K562 (cell line): ENCODE results near the gene ZG16B. TPM values are rescaled to one million over a fixed set of nuclear protein-coding genes. Genes with fewer than 3 reads are reported as not detected.

Experiments
- ATAC-seq: fragments of 200-7000 bp; cut with Tn5 transposase; 3 replicates; pipeline ENCODE4 v1.9.1; 2020; ENCODE audit warnings: moderate library complexity
- BruUV-seq: library from RNA; stranded (reverse); fragments of 400-500 nt; replicated peaks from 2 replicates; lab custom pipeline; 2021; lab: Mats Ljungman, UMichigan
- CTCF ChIA-PET: fragments of 300-600 bp; formaldehyde crosslinking; extraction: SDS; loops from one replicate; lab custom pipeline; 2021; ENCODE audit warnings: low intra/inter-chr PET ratio; lab: Yijun Ruan, JAX
- POLR2A ChIA-PET: fragments of 300-600, 350-650 bp; sonication (Branson Sonifier 250); formaldehyde crosslinking; extraction: SDS; loops from one replicate; lab custom pipeline; 2021; ENCODE audit warnings: antibody characterized with exemption, inconsistent platforms; lab: Yijun Ruan, JAX
- DNase-seq, 4 experiments: peaks; one replicate each; pipeline versions ENCODE4 v3.0.0 to v3.0.0-alpha.2; 2011 to 2018; ENCODE audit warnings: low spot score in 3 of 4, mixed read lengths in 3 of 4; ENCODE audit errors: extremely low read depth in 1 of 4
- FAIRE-seq: peaks from 2 replicates; lab custom pipeline; 2011; peaks lifted over from hg19 to GRCh38; lab: Jason Lieb, UNC
- H2AFZ ChIP-seq: 2 replicates; pipeline ENCODE4 v1.6.0; 2011; ENCODE audit warnings: low read depth, low read length, control low read depth, inconsistent platforms
- H3K27ac ChIP-seq: fragments of 200-600 bp; 3 replicates; pipeline ENCODE4 v1.8.0; 2011; ENCODE audit warnings: low read depth, mild to moderate bottlenecking, control low read depth, inconsistent platforms, low read length, moderate library complexity, mixed read lengths; ENCODE audit errors: extremely low read depth
- H3K27me3 ChIP-seq, 2 experiments: fragments of 300-600 bp in 1 of 2; 2 replicates in 1 of 2; 3 replicates in 1 of 2; pipeline versions ENCODE4 v1.6.0 to v1.8.0; 2011; ENCODE audit warnings: inconsistent platforms in 2 of 2, low read length in 2 of 2, mild to moderate bottlenecking in 1 of 2, mixed read lengths in 1 of 2, moderate library complexity in 1 of 2; ENCODE audit not compliant: control insufficient read depth in 2 of 2, insufficient read depth in 2 of 2
- H3K36me3 ChIP-seq: fragments of 300-600 bp; 3 replicates; pipeline ENCODE4 v1.8.0; 2011; ENCODE audit warnings: mild to moderate bottlenecking, low read length, inconsistent platforms; ENCODE audit not compliant: control insufficient read depth, insufficient read depth
- H3K4me1 ChIP-seq, 2 experiments: fragments of 200-600 bp in 1 of 2; replicated peaks in 1 of 2; 2 replicates in 1 of 2; 3 replicates in 1 of 2; pipeline versions ENCODE4 v1.5.1 to v1.8.0; 2011; ENCODE audit warnings: inconsistent platforms in 2 of 2, low read length in 2 of 2, mild to moderate bottlenecking in 1 of 2, mixed read lengths in 1 of 2, moderate library complexity in 1 of 2; ENCODE audit not compliant: control insufficient read depth in 2 of 2, insufficient read depth in 2 of 2
- H3K4me2 ChIP-seq: 2 replicates; pipeline ENCODE4 v1.6.1; 2011; ENCODE audit warnings: low read length, control low read depth, inconsistent platforms, mixed read lengths; ENCODE audit not compliant: insufficient read depth
- H3K4me3 ChIP-seq: fragments of 200-600 bp; sonication (generic), shearing (Covaris generic); 2 replicates; pipeline ENCODE4 v1.5.1; 2016; ENCODE audit warnings: control low read depth, inconsistent platforms
- H3K79me2 ChIP-seq: fragments of 200-600 bp; 3 replicates; pipeline ENCODE4 v1.8.0; 2011; ENCODE audit warnings: low read length, inconsistent platforms; ENCODE audit not compliant: control insufficient read depth, insufficient read depth
- H3K9ac ChIP-seq, 2 experiments: 2 replicates each; pipeline versions ENCODE4 v1.6.0 to v1.6.1; 2011; ENCODE audit warnings: low read depth in 2 of 2, low read length in 2 of 2, control low read depth in 1 of 2, inconsistent platforms in 1 of 2, mild to moderate bottlenecking in 1 of 2, mixed read lengths in 1 of 2; ENCODE audit not compliant: insufficient read depth in 1 of 2
- H3K9me1 ChIP-seq: one replicate; pipeline ENCODE4 v1.6.0; 2011; ENCODE audit warnings: inconsistent platforms, mild to moderate bottlenecking, low read length, moderate library complexity; ENCODE audit not compliant: control insufficient read depth, insufficient read depth
- H3K9me3 ChIP-seq: replicated peaks from 2 replicates; pipeline ENCODE4 v1.5.1; 2011; ENCODE audit warnings: low read depth, low read length, inconsistent platforms; ENCODE audit not compliant: control insufficient read depth, insufficient read depth
- H4K20me1 ChIP-seq: replicated peaks from 2 replicates; pipeline ENCODE4 v1.6.1; 2011; ENCODE audit warnings: low read length, inconsistent platforms, mixed read lengths; ENCODE audit not compliant: control insufficient read depth, insufficient read depth
- BACH1 ChIP-seq: fragments of 200-800 bp; sonication (Bioruptor generic); IDR thresholded peaks from 2 replicates; pipeline ENCODE4 v1.6.1; 2016; ENCODE audit warnings: missing genetic modification characterization, missing compliant biosample characterization
- ELF1 ChIP-seq: fragments of 200-800 bp; sonication (Bioruptor generic); IDR thresholded peaks from 2 replicates; pipeline ENCODE4 v1.6.1; 2016; ENCODE audit warnings: missing genetic modification characterization, missing compliant biosample characterization
- WGBS: fragments of 100-300 bp; shearing (Covaris generic); methylation state at CpG from one replicate; pipeline ENCODE4 v1.1.6; 2016; ENCODE audit warnings: low coverage, mixed read lengths; ENCODE audit not compliant: insufficient coverage; ENCODE audit errors: missing lambda C conversion rate; 5-methylcytosine and 5-hydroxymethylcytosine counted together
- in situ Hi-C: fragments of 300-500 bp; cut with MboI; formaldehyde crosslinking; loops from 4 replicates; pipeline ENCODE4 v1.15.0; 2018; ENCODE audit warnings: inconsistent platforms, mixed read lengths
- intact Hi-C: fragments of 100-400 bp; cut with micrococcal nuclease; formaldehyde crosslinking; loops from 2 replicates; pipeline ENCODE4 v1.14.2; 2022
- polyA plus RNA-seq, 8 experiments: library from polyadenylated mRNA; depleted of rRNA in 4 of 8; stranded (reverse) in 5 of 8; unstranded in 3 of 8; fragments of >200 nt; fragmentation: Nextera tagmentation in 2 of 8; fragmentation: Illumina TruSeq in 1 of 8; extraction: Ambion mirVana in 2 of 8; extraction: Trizol in 1 of 8; gene quantifications; 2 replicates each; pipeline versions ENCODE4 v1.2.1 to v1.2.3, GENCODE V29; 2011 to 2014; ENCODE audit warnings: inconsistent platforms in 1 of 8, missing spikeins in 1 of 8
- total RNA-seq, 7 experiments: library from RNA; depleted of rRNA in 6 of 7; stranded (reverse); fragments of >200 nt in 6 of 7; fragmentation: Illumina TruSeq in 2 of 7; extraction: Trizol in 2 of 7; gene quantifications; 2 replicates each; pipeline versions ENCODE4 v1.2.1 to v1.2.3, GENCODE V29; 2011 to 2021; ENCODE audit warnings: low replicate concordance in 1 of 7
- TF ChIP-seq, protein P1 (sequence below): fragments of 450-650 bp; IDR thresholded peaks from 2 replicates; pipeline ENCODE4 v1.7.0; 2016; ENCODE audit warnings: borderline replicate concordance
- TF ChIP-seq, protein P2 (sequence below): fragments of 450-650 bp; IDR thresholded peaks from 2 replicates; pipeline ENCODE4 v1.6.1; 2016; ENCODE audit warnings: mild to moderate bottlenecking
- TF ChIP-seq, protein P3 (sequence below): sonication (generic); formaldehyde crosslinking; IDR thresholded peaks from 2 replicates; pipeline ENCODE4 v1.9.0; 2022; ENCODE audit warnings: mild to moderate bottlenecking, missing genetic modification reagents
- TF ChIP-seq, protein P4 (sequence below): fragments of 250-450 bp; sonication (Bioruptor Pico); IDR thresholded peaks from 2 replicates; pipeline ENCODE4 v1.5.0; 2020; ENCODE audit warnings: mild to moderate bottlenecking, borderline replicate concordance
- TF ChIP-seq, protein P5 (sequence below): sonication (generic); formaldehyde crosslinking; IDR thresholded peaks from 2 replicates; pipeline ENCODE4 v1.8.1; 2023; ENCODE audit warnings: mild to moderate bottlenecking, missing genetic modification reagents, moderate library complexity

ZG16B gene
- total and polyA plus RNA-seq, 9 of the 15 experiments (the other 6 are each of a cell fraction or from before 2014, with no cell fraction given): 0.25 to 0.43 (median 0.34) TPM; not detected in 5

DNA sequence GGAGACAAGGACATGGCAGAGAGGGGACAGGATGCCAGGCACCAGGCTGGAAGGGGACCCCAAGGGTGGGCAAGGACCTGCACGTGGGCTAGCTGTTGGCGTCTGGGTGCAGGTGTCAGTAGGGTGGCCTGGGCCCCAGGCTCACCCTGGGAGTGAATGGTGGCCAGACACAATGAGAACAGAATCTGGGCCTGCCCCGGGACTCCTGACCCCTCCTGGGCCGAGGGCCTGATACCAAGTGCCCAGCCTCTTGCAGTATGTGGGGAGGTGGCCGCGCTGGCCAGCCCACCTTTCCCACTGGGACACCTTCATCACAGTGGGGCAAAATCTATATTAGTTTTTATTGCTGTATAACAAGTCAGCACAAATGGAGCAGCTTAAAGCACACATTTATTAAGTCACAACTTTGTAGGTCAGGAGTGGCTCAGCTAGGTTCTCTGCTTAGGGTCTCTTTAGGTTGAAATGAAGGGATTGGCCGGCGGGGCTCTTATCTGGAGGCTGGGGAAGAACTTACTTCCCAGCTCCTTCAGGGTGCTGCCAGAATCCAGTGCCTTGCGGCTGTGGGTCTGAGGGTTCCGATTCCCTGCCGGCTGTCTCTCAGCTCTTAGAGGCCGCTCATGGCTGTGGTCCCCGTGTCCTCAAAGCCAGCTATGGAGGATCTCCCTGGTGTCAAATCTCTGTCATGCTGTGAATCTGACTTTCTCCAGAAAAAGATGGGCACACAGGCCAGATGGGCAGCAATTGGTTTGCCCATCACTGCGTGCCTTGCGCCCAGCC lies 46.3 kb upstream of the ZG16B start (continued):
- TF ChIP-seq, protein P1, sequence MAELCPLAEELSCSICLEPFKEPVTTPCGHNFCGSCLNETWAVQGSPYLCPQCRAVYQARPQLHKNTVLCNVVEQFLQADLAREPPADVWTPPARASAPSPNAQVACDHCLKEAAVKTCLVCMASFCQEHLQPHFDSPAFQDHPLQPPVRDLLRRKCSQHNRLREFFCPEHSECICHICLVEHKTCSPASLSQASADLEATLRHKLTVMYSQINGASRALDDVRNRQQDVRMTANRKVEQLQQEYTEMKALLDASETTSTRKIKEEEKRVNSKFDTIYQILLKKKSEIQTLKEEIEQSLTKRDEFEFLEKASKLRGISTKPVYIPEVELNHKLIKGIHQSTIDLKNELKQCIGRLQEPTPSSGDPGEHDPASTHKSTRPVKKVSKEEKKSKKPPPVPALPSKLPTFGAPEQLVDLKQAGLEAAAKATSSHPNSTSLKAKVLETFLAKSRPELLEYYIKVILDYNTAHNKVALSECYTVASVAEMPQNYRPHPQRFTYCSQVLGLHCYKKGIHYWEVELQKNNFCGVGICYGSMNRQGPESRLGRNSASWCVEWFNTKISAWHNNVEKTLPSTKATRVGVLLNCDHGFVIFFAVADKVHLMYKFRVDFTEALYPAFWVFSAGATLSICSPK: no peak
- TF ChIP-seq, protein P2, sequence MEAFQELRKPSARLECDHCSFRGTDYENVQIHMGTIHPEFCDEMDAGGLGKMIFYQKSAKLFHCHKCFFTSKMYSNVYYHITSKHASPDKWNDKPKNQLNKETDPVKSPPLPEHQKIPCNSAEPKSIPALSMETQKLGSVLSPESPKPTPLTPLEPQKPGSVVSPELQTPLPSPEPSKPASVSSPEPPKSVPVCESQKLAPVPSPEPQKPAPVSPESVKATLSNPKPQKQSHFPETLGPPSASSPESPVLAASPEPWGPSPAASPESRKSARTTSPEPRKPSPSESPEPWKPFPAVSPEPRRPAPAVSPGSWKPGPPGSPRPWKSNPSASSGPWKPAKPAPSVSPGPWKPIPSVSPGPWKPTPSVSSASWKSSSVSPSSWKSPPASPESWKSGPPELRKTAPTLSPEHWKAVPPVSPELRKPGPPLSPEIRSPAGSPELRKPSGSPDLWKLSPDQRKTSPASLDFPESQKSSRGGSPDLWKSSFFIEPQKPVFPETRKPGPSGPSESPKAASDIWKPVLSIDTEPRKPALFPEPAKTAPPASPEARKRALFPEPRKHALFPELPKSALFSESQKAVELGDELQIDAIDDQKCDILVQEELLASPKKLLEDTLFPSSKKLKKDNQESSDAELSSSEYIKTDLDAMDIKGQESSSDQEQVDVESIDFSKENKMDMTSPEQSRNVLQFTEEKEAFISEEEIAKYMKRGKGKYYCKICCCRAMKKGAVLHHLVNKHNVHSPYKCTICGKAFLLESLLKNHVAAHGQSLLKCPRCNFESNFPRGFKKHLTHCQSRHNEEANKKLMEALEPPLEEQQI: no peak

DNA sequence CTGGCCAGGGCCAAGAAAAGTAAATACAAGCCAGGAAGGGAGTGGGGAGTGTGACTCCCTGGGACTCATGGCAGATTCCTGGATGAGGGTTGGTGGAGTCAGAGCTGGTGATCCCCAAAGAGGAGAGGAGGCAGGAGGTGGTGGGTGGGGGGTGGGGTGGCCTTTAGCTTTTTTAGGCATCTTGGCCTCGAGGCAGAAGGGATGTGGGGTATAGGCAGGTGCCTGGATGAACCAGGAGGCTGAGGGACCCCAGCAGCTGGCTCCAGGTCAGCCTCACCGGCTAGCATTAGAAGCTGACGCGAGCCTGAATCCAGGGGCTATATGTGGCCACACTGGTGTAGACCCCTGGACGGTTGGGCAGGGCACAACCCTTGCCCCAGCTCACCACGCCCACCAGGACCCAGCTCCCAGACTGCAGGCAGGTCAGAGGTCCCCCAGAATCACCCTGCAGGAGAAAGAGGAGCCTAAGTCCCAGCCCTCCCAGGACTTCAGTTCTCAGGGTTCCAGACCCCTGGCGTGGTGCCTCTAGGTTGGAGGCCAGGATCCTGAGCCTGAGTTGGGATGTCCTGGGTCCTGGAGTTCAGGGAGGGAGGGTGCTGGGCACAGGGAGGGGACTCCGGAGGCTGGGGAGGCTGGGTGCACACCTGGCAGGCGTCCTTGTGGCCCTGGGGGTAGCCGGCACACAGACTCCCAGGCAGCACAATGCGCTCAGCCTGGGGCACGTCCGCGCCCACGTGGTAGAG lies 45.6 kb upstream of the ZG16B start:
- Histone ChIP-seq H3K4me2 (no peak overlapping the region), H4K20me1 (no peaks in the 10 kb centered on the region), H3K27me3 (peaks cover 3 to 11% of the 10 kb centered on the region in 2 experiments; a peak in 3 of 5 replicates), H3K27ac (no peak overlapping the region), H2AFZ (no peak overlapping the region), H3K9me3 (no peaks in the 10 kb centered on the region), H3K79me2 (no peaks in the 10 kb centered on the region), H3K9me1 (no peaks in the 10 kb centered on the region), H3K36me3 (no peaks in the 10 kb centered on the region), H3K9ac (0 out of 4 replicates have a peak overlapping the region, but pooled peaks of 1 of the 2 experiments have one; percentile 31), H3K4me1 (peaks cover 4 to 31% of the 10 kb centered on the region in 2 experiments; a peak in 4 of 5 replicates), H3K4me3 (no peak overlapping the region)
- intact Hi-C loops: no loop called here
- no peak for DNase-seq
- ChIA-PET CTCF (no interaction called here), POLR2A (interaction anchor here (1.2 to 1.9 kb wide), 3 partner anchors 11 to 31 kb away, joined by 3 to 8 read pairs (median 6); no protein-coding TSS in a partner anchor)
- BruUV-seq: no TSS peak
- ATAC-seq: no peak
- FAIRE-seq: no peak
- in situ Hi-C loops: no loop called here
- WGBS: 51% methylated on average over 7 of the region's 15 CpGs
- no peak for TF ChIP-seq ELF1 (tag)
- TF ChIP-seq BACH1: no peak
- TF ChIP-seq, protein P3, sequence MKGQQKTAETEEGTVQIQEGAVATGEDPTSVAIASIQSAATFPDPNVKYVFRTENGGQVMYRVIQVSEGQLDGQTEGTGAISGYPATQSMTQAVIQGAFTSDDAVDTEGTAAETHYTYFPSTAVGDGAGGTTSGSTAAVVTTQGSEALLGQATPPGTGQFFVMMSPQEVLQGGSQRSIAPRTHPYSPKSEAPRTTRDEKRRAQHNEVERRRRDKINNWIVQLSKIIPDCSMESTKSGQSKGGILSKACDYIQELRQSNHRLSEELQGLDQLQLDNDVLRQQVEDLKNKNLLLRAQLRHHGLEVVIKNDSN (CRISPR knock-in tag): no peak
- TF ChIP-seq, protein P4, sequence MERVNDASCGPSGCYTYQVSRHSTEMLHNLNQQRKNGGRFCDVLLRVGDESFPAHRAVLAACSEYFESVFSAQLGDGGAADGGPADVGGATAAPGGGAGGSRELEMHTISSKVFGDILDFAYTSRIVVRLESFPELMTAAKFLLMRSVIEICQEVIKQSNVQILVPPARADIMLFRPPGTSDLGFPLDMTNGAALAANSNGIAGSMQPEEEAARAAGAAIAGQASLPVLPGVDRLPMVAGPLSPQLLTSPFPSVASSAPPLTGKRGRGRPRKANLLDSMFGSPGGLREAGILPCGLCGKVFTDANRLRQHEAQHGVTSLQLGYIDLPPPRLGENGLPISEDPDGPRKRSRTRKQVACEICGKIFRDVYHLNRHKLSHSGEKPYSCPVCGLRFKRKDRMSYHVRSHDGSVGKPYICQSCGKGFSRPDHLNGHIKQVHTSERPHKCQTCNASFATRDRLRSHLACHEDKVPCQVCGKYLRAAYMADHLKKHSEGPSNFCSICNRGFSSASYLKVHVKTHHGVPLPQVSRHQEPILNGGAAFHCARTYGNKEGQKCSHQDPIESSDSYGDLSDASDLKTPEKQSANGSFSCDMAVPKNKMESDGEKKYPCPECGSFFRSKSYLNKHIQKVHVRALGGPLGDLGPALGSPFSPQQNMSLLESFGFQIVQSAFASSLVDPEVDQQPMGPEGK: no peak
- TF ChIP-seq, protein P5, sequence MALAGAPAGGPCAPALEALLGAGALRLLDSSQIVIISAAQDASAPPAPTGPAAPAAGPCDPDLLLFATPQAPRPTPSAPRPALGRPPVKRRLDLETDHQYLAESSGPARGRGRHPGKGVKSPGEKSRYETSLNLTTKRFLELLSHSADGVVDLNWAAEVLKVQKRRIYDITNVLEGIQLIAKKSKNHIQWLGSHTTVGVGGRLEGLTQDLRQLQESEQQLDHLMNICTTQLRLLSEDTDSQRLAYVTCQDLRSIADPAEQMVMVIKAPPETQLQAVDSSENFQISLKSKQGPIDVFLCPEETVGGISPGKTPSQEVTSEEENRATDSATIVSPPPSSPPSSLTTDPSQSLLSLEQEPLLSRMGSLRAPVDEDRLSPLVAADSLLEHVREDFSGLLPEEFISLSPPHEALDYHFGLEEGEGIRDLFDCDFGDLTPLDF (CRISPR knock-in tag): no peak
